Fibroblast of upper back skin (primary cell): ENCODE measurements around the gene ANO2.
A peak's percentile ranks its signal among the peaks of the same experiment; 100 is the strongest.

Experiments used
- DNase-seq: peaks from one replicate; pipeline ENCODE4 v3.0.0-alpha.2; 2013

ANO2 gene

DNA sequence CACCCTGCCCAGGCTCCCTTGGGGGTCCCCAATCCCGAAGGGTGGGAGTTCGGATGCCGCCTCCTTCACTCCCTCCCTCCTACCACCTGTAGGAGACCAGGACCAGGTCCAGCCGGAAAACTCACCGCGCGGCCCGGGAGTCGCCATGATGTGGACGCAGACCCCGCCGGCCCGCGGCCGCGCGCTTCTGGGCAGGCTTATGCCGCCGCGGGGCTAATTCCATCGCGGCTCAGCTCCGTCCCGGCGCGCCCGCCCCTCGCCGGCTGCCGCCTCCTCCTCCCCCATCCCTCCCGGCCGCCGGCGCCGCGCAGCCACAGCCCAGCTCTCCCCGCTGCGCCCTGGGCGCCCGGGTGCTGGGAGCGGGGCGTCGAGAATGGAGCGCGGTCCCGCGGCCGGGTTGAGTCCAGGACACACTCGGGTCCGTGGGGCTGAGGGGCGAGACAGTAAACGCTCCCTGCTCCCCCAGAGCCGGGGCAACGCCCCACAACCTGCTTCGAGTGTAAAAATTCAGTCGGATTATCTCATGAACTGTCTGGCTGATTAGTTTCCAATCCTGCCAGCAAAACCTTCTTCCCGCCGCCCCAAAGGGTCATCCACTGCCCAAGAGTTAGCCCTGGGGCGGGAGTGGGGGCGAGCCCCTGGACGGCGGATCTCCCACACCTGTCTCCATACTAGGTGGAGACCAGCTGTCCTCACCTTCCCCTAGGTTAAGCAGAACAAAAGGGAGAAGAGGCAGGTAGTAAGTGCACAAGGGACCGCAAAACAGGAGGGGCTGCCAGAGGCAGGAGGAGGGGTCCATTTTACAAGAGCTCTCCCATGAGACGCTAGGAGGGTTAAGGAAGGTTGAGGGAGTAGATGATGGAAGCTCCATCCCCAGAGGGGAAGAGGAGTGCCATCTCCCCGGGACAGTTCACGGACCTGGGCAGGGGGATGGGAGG lies at the start of gene ANO2:
ANO2 (minus strand) TSS at position 189 of the 938 bp plus-strand sequence; CDS start at position 147, 42 bp downstream.
- DNase-seq, result peak; percentile 8

DNA sequence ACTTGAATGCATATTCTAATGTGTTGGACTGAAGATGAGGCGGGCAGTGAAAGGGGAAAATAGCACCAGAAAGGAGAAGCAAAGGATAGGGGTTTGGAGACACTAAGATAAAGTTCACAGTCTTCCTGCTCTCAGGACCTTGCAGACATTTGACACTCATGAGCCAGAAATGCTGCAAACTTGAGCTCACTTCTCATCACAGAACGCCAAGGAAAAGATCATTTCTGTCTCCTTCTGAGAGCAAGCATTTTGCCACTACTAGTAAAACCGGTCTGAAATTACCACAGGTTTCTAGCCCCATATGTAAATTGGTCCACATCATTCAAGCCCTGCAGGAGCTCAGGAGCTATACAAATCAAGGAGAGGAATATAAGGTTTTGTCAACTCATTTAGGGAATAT lies 44.6 kb upstream of the ANO2 start:
- no peak for DNase-seq

- DNase-seq, result peak; percentile 68
These were observed 43.6 kb upstream of the ANO2 start for GRCh38 chr12:5988659-5989116.

GRCh38 chr12:5988088-5988487 lies 43.0 kb upstream of the ANO2 start:
- DNase-seq, result no peak

DNA sequence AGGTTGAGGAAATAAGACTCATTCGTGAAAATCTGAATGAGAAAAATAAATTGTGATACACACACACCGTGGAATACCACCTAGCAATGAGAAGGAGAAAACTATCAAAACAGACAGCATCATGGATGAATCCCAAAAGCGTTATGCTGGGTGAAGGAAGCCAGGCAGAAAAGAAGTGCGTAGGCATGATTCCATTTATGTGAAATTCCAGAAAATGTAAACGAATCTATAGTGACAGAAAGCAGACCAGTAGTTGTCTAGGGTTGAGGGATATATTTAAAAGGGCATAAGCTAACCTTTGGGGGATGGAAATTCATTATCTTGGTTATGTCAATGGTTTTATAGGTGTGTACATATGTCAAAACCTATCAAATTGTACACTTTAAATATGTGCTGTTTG lies 42.5 kb upstream of the ANO2 start:
- DNase-seq, result no peak

DNA sequence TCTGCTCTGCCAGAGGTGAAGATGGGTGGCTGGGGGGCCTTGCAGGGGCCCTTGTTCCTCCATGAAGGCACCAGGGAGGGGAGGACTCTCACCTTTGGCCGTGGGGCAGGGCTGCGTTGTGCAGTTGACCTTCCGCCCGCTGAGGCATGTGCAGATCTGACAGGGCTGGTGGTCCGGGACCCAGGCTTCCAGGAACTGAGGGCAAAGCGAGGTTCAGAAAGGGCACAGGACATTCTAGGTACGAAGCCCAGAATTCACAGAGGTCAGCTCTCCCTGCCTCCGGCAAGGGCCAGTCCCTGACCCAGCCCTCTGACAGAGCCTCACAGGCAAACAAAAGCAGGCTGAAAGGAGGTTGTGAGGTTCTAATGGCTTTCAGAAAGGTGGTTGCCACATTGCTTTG lies 40.4 kb upstream of the ANO2 start:
- no peak for DNase-seq

DNA sequence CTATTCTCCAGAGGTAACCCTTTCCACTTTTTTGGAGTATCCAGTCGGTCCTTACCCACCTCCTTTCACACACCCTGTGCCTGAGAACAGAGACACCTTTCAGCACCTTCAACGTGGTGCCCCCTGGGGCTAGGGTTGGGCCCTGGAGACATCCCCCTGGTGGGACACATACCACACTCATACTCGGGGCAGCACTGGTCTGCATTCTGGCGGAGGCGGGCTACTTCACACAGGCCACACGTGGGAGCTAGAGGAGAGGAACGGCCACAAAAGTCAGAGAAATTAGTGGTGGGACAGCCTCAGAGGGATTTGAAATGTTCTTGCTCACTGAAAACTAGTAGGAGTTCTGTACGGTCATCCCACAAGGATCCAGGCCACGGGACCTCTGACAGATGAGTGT lies 39.8 kb upstream of the ANO2 start:
- DNase-seq, result no peak

DNA sequence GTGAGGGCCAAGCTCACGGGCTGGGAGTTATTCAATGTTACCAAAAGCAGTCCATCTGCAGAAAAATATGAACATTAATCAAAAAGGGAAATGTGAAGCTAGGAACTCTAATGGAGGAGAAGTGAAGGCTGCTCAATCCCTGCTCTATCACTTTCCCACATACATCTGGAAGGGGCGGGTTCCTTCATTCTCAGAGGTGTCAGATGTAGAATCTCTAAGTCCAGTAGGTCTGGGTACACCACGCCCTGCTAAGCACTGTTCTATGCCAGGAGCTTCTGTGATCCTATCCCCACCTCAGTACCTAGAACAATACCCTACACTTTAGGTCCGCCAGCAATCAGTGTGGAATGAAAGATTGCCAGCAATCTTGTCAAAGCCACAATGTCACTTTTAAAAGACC lies 37.0 kb upstream of the ANO2 start:
- no peak for DNase-seq

DNA sequence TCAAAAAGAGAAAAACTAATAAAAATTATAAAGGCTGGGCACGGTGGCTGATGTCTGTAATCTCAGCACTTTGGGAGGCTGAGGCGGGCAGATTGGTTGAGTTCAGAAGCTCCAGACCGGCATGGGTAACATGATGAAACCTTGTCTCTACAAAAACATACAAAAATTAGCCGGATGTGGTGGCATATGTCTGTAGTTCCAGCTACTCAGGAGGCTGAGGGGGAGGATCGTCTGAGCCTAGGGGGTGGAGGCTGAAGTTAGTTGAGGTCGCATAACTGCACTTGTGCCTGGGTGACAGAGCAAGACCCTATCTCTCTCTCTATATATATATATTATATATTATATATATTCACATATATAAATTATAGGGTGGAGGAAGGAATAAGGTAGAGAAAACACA lies 32.5 kb upstream of the ANO2 start:
- no peak for DNase-seq

GRCh38 chr12:5976711-5977110 lies 31.7 kb upstream of the ANO2 start:
- DNase-seq, result no peak

- no peak for DNase-seq
These were observed 31.1 kb upstream of the ANO2 start for GRCh38 chr12:5976196-5976595.

DNA sequence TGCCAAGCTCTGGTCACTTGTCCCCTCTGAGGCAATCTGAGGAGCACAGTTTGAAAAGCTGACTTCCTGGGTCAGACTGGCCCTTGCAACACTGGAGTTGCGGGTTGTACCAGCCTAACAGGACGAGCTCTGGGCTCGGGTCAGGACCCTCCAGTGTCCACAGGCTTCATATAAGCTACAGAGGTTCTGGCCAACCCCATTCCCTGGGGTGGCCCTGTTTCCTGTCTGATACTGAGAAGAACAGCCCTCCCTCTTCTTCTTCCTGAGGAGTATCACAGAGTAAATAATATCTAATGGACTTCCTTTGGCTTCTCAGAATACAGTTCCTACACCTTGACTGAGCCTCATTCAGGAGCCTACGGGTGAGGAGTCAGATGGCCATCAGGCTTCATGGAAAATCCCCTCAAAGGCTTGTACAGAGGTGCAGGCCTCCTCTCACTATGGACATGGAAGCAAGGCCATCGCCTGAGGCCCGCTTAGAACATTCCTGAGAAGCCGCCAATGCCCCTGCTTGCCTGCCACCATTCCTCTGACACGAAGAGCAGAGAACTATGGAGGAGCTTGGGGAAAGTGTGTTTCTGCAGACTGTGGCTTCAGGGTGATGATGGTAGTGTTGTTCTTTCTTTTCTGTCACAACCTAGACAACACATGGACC lies 28.5 kb upstream of the ANO2 start:
- no peak for DNase-seq

DNA sequence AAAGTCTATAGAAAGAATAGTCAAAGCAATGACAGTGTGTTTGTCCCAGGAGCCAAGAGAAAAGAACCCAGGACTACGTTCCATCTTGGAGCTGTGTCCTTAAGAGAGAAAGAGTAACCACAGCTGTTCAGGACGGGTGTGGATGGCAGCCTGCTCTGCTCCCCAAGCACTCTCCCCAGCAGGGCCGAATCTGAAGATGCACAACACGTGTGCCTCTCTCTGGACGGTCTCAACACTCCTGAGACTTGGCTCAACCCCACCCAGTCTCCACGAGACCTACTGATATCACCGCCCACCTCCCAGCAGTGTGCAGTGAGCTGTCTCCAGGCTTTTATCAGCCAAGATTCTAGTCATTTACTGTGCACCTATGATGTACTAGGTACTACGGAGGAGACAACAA lies 27.3 kb upstream of the ANO2 start:
- DNase-seq, result no peak

- no peak for DNase-seq
These were observed 26.3 kb upstream of the ANO2 start for GRCh38 chr12:5971194-5971850.

DNA sequence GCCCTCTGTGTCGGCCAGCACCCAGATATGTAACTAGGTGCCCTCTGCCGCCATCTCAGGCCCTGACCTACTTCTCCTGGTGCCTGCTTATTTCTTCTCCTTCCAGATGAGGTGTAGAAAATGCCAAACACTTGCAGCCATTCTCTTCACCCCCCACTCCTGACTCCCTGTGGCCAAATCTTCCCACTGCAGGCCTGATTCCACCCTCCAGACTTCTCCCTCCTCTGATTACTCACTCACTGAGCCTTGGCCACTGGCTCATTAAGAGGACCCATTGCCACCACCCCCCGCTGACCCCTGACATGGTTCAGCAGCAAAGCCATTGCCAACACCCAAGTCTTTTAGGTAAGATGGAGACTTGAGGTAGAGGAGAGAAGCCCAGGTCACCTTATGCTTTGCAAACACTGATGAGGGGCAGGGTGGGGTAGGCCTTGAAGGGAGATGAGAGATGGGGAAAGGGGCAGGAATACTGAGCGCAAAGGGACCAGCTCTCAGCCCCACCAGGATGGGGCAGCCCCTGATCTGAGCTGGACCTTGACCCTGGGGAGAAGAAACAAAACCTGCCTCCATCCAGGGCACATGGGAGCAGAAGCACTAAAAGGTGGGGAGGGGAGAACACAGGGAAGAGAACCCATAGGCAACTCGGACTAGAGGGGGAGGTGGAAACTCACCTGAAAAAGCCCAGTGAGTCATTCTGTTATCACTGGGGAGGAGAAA lies 25.1 kb upstream of the ANO2 start:
- DNase-seq, result no peak

DNA sequence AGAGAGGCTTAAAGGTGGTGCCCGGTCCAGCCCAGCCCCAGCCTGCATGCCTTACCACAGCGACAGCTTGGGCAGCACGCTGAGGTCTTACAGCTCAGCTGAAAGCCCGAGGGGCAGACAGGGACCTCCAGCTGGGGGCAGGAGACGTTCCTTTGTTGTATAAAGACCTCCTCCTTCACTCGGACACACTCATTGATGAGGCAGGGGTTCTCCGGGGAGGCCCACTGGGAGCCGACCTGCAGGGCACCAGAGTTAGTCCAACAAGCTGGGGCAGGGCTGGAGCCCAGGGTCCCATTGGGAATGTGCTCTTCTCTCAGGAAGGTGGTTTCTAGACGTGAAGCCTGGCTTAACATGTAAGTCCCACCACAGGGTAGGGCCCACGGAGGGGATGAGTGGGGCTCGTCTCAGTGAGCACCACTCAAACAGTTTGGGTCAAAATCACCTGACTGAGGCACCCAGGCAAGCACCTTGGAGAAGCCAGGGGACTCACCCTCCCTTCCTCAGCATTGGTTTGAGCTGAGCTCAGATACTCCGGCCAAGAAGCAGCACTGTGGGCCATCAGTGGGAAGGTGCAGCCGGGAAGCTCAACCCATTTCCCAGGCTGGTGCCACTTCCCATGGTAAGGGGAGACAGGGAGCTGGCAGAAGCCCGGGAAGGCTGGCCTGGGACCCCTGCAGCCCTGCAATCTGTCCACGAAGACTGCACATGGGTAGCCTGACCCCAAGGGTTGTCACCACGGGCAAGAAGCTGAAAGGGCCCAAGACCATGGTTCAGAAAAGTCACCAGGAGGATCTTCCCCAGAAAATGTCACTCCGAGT lies 24.3 kb upstream of the ANO2 start:
- DNase-seq, result no peak

DNA sequence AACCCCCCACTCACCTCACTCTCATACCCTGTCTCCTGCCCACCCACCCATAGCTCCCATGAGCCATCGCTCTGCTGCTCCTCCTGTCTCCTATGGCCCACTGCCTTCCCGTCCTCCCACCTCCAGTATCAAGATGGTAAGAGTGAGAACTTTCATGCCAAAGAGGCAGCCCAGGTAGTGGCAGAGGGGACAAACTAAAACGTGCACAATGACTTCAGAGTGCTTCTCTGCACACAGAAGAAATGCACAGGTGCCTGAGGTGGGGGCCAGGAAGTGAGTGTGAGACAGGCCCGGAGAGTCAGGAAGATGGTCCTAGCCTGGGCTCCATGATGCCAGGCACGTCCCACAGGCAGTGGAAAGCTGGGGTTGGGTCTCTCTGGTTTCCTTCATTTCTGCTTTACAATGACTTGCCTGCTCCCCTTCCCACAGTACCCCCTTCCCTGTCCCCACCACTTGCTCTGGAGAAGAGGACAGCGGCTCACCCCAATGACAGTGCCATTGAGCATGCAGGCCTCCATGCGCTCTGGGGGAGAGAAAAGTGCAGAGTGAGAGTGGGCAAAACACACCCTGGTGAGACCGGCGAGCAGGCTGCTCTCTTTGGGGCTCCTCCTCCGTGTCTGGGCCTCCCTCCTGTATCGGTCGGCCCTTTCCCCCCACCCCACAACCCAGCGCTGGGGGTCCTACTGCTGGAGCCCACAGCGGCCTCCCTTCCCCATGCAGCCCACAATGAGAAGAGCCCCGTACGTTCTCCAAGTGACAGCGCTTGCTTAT lies 22.8 kb upstream of the ANO2 start:
- DNase-seq, result no peak

GRCh38 chr12:5966486-5967095 lies 21.5 kb upstream of the ANO2 start:
- no peak for DNase-seq

- peak; percentile 36 for DNase-seq
These were observed 20.9 kb upstream of the ANO2 start for GRCh38 chr12:5965950-5966383.
